Stomach (tissue), 9 donors: Measurements from ENCODE around the gene ELF4. TPM values are rescaled to one million over a fixed set of nuclear protein-coding genes. Genes with fewer than 3 reads are reported as not detected.
A peak's percentile ranks its signal among the peaks of the same experiment; 100 is the strongest.

Experiments used
- DNase-seq, 2 donors: peaks; one replicate each; pipeline versions ENCODE4 v3.0.0 to v3.0.0-alpha.2; 2013 to 2019
- H3K27ac ChIP-seq, 5 donors: fragments of 200-600 bp in 4 of 5; sonication (generic) in 4 of 5; one replicate each; pipeline ENCODE4 v1.5.1; 2013 to 2019; ENCODE audit warnings: mild to moderate bottlenecking in 1 of 5, moderate library complexity in 1 of 5
- H3K27me3 ChIP-seq, 3 donors: fragments of 200-600 bp; sonication (generic); one replicate each; pipeline ENCODE4 v1.5.1; 2017 to 2019; ENCODE audit warnings: mixed run types in 1 of 3
- H3K36me3 ChIP-seq, 4 donors: fragments of 200-600 bp; sonication (generic); 1 replicate in 3 of 4; 2 replicates in 1 of 4; pipeline ENCODE4 v1.5.1; 2016 to 2019
- H3K4me1 ChIP-seq, 4 donors: fragments of 200-600 bp; sonication (generic); one replicate each; pipeline ENCODE4 v1.5.1; 2016 to 2019
- H3K4me3 ChIP-seq, 4 donors: fragments of 200-600 bp; sonication (generic) in 3 of 4; one replicate each; pipeline ENCODE4 v1.5.1; 2016 to 2019; ENCODE audit warnings: mild to moderate bottlenecking in 1 of 4
- H3K9me3 ChIP-seq, 4 donors: fragments of 200-600 bp; sonication (generic); one replicate each; pipeline ENCODE4 v1.5.1; 2016 to 2019
- CTCF ChIP-seq, 7 experiments: fragments of 450-650 bp in 4 of 7; fragments of 200-600 bp in 3 of 7; sonication (generic) in 3 of 7; IDR thresholded peaks; one replicate each; pipeline ENCODE4 v1.5.1; 2016 to 2019; ENCODE audit warnings: antibody characterized with exemption in 7 of 7, control low read depth in 2 of 7, mild to moderate bottlenecking in 1 of 7
- EP300 ChIP-seq: sonication (generic); formaldehyde crosslinking; IDR thresholded peaks from one replicate; pipeline ENCODE4 v1.6.1; 2017; ENCODE audit warnings: antibody characterized with exemption
- POLR2A ChIP-seq, 4 donors: fragments of 450-650 bp; IDR thresholded peaks; one replicate each; pipeline ENCODE4 v1.6.1; 2016; ENCODE audit warnings: antibody characterized with exemption in 4 of 4, control low read depth in 2 of 4, mild to moderate bottlenecking in 1 of 4, moderate library complexity in 1 of 4
- POLR2AphosphoS5 ChIP-seq, 3 donors: sonication (generic); formaldehyde crosslinking; IDR thresholded peaks; one replicate each; pipeline ENCODE4 v1.6.1; 2016; ENCODE audit warnings: antibody characterized with exemption in 3 of 3
- WGBS, 5 donors: extraction: QIAGEN DNeasy Blood & Tissue Kit in 3 of 5; methylation state at CpG; one replicate each; pipeline versions ENCODE4 v1.1.5 to v1.1.7; 2013 to 2018; 5-methylcytosine and 5-hydroxymethylcytosine counted together
- intact Hi-C: fragments of 100-400 bp; cut with DNase I; formaldehyde crosslinking; loops from one replicate; pipeline ENCODE4 v1.15.1; 2023; ENCODE audit warnings: low total_unique reads
- polyA plus RNA-seq, 3 donors: library from polyadenylated mRNA; stranded (reverse); fragments of 200-250 nt; gene quantifications; one replicate each; pipeline ENCODE4 v1.2.3, GENCODE V29; 2013
- total RNA-seq, 5 donors: library from RNA; depleted of rRNA; stranded (reverse); fragments of >200 nt; gene quantifications; one replicate each; pipeline versions ENCODE4 v1.1.0 to v1.2.3, GENCODE V29; 2014 to 2016
- donor health status: healthy with polysubstance abuse.
- donor health status: Bipolar disorder and iron deficiency.
- donor health status: healthy.

ELF4 gene
- total and polyA plus RNA-seq, 8 donors, result 3.9 to 34.5 (median 12.7) TPM

- intact Hi-C loops, result no loop called here
- DNase-seq, result no peak
- H3K9me3 ChIP-seq, result no peaks in the 10 kb centered on the region
- TF ChIP-seq POLR2AphosphoS5 (IDR thresholded peaks at IDR 0.05), result no peak
- no peak for TF ChIP-seq CTCF (IDR thresholded peaks at IDR 0.05)
- no peak for TF ChIP-seq POLR2A (IDR thresholded peaks at IDR 0.05)
- TF ChIP-seq EP300, result no peak
- peaks cover 0 to 1% (median 0%) of the 10 kb centered on the region in 4 donors for H3K36me3 ChIP-seq
- 58 to 71% (median 62%) methylated on average over 12 to 13 of the region's 13 CpGs; no CpG with 5 or more reads in 1 of the 5 donors for WGBS, 5 donors
- peak overlapping the region in 4 of 5 donors; percentile 65 to 82 (median 81) for H3K27ac ChIP-seq
- peak overlapping the region in 3 of 4 donors; percentile 33 to 39 (median 37) for H3K4me3 ChIP-seq
- no peaks in the 10 kb centered on the region for H3K27me3 ChIP-seq
- peaks cover 10 to 47% (median 38%) of the 10 kb centered on the region in 4 donors for H3K4me1 ChIP-seq
These were observed 11.2 kb upstream of the ELF4 start for GRCh38 chrX:130121505-130121800.

GRCh38 chrX:130120746-130121504 lies 10.6 kb upstream of the ELF4 start:
- peak overlapping the region; percentile 65 to 82 (median 81) for H3K27ac ChIP-seq
- peak; percentile 72 to 88 for DNase-seq
- peaks cover 8 to 43% (median 36%) of the 10 kb centered on the region in 4 donors for H3K4me1 ChIP-seq
- TF ChIP-seq POLR2AphosphoS5 (IDR thresholded peaks at IDR 0.05) (peak in 1 of 3 donors; percentile 7), EP300 (no peak), CTCF (IDR thresholded peaks at IDR 0.05) (peak in 5 of 7 experiments; percentile 37 to 73 (median 54)), POLR2A (IDR thresholded peaks at IDR 0.05) (no peak)
- peak overlapping the region; percentile 33 to 39 (median 38) for H3K4me3 ChIP-seq
- intact Hi-C loops, result no loop called here
- H3K36me3 ChIP-seq, result no peaks in the 10 kb centered on the region
- H3K27me3 ChIP-seq, result no peaks in the 10 kb centered on the region
- no peaks in the 10 kb centered on the region for H3K9me3 ChIP-seq
- WGBS, 5 donors, result 1 to 33% (median 16%) methylated on average over 14 to 58 of the region's 58 CpGs

- Histone ChIP-seq H3K4me1 (peaks cover 3 to 41% (median 33%) of the 10 kb centered on the region in 4 donors), H3K27ac (peak overlapping the region; percentile 65 to 82 (median 81)), H3K9me3 (no peaks in the 10 kb centered on the region), H3K27me3 (no peaks in the 10 kb centered on the region), H3K36me3 (no peaks in the 10 kb centered on the region), H3K4me3 (peak overlapping the region; percentile 33 to 39 (median 38))
- DNase-seq, result peak in 1 of 2 donors; percentile 55
- WGBS, 5 donors, result 36 to 64% (median 41%) methylated on average over 10 to 28 of the region's 28 CpGs
- intact Hi-C loops, result no loop called here
- no peak for TF ChIP-seq POLR2AphosphoS5 (IDR thresholded peaks at IDR 0.05)
- TF ChIP-seq CTCF (IDR thresholded peaks at IDR 0.05), result no peak
- no peak for TF ChIP-seq EP300
- no peak for TF ChIP-seq POLR2A (IDR thresholded peaks at IDR 0.05)
These were observed 10.0 kb upstream of the ELF4 start for GRCh38 chrX:130120321-130120731.

GRCh38 chrX:130119312-130119898 lies 9.1 kb upstream of the ELF4 start:
- Histone ChIP-seq H3K4me1 (peaks cover 3 to 34% (median 31%) of the 10 kb centered on the region in 4 donors), H3K36me3 (no peaks in the 10 kb centered on the region), H3K27me3 (no peaks in the 10 kb centered on the region), H3K27ac (peak overlapping the region in 3 of 5 donors; percentile 46 to 81 (median 53)), H3K4me3 (no peak overlapping the region), H3K9me3 (no peaks in the 10 kb centered on the region)
- no peak for DNase-seq
- intact Hi-C loops, result no loop called here
- 60 to 65% (median 63%) methylated on average over 10 to 14 of the region's 14 CpGs for WGBS, 5 donors
- TF ChIP-seq POLR2A (IDR thresholded peaks at IDR 0.05) (no peak), POLR2AphosphoS5 (IDR thresholded peaks at IDR 0.05) (no peak), CTCF (IDR thresholded peaks at IDR 0.05) (no peak)
